ENCODE data around the gene OPHN1.
"Not testable (repeated sequence)": the region's sequence is repeated elsewhere in the genome, so short reads cannot be mapped to it uniquely, and the experiment has no call there.

Gene OPHN1

DNA sequence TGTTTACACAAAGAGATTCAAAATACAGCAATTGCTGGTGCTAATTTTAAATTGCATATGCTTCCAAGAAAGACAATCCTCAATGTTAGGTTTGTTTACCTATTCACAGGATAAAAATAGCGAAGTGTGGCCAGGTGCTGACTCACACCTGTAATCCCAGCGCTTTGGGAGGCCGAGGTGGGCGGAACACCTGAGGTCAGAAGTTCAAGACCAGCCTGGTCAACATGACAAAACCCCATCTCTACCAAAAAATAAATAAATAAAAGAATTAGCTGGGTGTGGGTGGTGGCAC lies 77.7 kb downstream of the OPHN1 start:
- no peak for DNase-seq (ENCODE audit: low spot score)

DNA sequence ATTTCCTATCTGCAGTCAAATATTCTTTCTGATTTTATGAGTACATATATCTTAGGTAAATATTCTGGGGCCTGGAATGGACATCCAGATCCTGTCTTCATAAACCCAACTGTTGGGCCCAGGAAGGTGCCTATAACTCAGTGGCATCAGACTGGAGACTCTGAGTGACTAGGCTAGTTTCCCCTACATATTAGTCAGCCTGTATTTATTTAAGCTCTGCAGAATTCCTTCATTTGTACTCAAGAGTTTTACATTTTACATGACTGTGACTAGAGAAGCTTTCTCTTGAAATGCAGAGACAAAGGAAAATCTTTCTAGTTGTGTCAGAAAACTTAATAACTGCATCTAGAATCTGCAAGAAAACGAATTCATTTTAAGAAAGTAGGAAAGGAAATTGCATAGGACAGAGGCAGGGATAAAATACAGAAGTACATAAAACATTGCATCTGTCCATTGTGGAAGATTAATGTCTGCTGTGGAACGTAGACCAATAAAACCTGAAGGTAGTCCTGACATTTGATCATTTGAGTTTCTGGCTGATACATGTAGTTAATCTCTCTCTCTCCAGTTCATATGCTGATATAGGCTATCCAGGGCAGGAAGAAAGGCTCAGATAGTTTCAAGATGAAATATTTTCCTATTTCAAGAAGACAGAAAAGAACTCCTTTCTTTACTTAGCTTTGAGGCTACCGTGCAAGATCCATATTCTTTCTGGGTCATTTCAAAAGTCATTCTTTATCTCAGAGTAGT lies 78.2 kb downstream of the OPHN1 start:
- no peak for DNase-seq (ENCODE audit: low spot score)

DNA sequence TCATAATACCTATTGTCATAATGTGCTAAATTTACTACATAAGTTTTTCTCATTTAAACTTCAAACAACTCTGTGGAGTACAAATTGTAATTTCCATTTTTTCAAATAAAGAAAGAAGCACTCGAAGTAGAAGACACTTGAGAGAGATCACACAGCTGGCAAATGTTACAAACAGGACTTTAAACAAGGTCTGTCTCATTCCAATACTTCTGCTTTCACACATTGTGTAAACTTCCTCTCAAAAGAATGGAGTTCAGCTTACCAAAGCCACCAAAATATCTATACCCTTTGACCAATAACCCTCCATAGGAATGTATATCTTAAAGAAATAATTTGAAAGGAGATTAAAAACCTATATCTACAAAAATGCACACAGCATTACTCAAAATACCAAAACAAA lies 88.3 kb downstream of the OPHN1 start:
- no peak for DNase-seq (ENCODE audit: low spot score)

DNA sequence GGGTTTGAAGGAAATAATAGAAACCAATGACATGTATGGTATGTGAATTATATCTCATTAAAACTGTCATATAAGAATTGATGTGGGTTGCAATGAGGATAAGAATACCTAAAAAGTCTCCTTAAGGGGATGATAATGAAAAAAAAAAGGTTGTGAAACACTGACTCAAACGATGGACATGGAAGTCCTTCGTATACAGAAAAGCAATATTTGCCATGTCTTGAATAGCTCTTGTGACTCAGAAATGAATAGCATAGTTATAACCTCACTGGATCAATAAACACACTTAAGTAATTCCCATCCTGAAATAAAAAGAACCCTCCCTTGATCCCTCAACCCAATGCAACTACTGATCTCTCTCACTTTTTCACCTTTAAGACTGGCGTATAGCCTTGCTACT lies 89.7 kb downstream of the OPHN1 start:
- DNase-seq (ENCODE audit: low spot score), result no peak

DNA sequence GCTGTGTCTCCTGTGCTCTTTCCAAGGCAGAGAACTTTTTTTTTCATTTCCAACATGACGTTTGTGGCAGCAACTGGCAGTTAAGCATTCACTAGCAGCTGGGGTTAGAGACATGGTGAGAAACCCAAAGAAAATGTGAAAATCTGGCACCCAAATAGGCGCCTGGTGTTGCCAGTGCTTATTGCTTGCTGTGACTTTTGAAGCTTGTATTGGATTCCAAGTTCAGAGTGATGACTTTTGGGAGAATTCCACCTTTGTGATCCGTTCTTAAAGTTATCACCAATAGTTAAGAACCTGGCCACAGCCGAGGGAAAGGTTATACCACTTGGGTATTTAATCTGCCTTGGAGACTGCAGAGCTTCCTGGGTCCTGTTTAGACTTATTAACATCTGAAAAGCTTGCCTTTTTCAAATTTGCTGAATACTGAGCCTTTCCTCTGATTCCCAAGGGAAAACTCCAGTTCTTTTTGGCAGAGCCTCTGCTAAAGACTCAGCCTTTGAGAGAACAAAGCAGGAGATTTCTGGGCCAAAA lies 101.0 kb downstream of the OPHN1 start:
- no peak for DNase-seq (ENCODE audit: low spot score)

DNA sequence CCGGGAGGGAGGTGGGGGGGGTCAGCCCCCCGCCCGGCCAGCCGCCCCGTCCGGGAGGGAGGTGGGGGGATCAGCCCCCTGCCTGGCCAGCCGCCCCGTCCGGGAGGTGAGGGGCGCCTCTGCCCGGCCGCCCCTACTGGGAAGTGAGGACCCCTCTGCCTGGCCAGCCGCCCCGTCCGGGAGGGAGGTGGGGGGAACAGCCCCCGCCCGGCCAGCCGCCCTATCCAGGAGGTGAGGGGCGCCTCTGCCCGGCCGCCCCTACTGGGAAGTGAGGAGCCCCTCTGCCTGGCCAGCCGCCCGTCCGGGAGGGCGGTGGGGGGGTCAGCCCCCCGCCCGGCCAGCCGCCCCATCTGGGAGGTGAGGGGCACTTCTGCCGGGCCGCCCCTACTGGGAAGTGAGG lies 106.5 kb downstream of the OPHN1 start:
- not testable (repeated sequence) for DNase-seq (ENCODE audit: low spot score)

DNA sequence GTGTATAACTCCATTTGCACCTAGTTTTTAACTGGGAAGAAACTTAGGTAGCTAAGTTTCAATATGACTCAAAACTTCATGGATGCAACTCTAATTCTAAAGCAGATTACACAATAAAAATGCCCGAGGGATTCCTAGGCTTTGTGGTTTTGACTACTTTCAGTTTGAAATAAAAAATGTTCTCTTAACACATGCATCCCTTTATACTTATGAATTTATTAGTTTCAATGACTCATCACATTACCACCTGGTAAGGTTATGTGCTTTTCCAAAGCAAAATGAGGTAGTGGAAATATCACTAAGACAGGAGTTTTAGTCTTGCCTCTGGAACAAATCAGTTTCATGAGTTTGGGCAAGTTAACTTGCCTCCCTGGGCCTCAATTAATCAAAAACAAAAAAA lies 125.5 kb downstream of the OPHN1 start:
- no peak for DNase-seq (ENCODE audit: low spot score)

DNA sequence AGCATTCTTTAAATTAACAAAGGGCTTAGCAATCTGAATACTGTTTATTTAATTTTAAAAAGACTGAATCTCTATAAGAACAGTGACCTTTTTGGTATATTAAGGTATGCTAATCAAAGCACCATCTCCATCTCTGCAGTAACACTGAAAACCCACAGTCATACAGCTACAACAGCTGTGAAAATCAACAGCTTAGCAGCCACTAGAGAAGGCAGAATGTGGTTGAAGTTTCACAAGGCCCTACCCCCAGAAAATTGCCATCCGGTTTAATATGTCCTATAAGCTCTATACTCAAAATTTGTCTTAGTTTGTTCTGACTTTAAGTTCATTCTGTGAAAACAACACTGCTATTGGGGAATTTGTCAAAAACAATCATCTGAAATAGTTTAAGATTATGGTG lies 128.7 kb downstream of the OPHN1 start:
- DNase-seq (ENCODE audit: low spot score), result no peak

DNA sequence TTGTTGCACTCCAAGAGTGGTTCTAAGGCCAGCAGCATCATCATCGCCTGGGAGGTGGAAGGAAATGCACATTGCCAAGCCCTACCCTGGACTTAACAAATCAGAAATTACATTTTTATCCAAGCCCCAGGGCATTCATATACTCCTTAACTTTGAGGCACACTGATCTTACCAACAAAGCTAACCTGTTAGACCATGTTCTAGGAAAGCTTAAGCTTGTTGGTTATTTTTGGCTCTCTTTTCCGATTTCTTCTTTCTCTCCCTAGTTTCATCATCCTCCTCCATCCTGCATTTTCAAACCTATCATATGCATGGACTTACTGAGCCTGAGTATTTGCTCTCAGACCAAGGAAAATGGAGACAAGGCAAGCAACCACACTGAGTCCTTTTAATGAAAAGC lies 133.4 kb downstream of the OPHN1 start:
- DNase-seq (ENCODE audit: low spot score), result no peak

DNA sequence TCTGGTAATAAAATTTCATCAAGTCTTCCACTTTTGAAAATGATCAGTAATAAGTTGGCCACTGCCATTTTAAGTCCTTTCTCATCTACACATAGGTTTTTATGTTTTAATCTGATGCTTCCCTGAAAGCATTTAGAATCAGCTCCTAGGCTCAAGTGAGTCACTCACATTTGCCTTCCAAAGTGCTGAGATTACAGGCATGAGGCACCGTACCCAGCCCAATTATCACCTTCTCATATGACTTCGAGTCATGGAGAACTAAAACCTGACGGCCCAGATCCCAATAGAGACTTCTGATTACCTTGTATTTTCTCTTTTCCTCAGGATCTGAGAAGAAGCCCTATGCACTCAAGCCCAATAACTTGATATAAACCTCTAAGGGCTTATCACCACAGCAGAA lies 140.8 kb downstream of the OPHN1 start:
- no peak for DNase-seq (ENCODE audit: low spot score)

DNA sequence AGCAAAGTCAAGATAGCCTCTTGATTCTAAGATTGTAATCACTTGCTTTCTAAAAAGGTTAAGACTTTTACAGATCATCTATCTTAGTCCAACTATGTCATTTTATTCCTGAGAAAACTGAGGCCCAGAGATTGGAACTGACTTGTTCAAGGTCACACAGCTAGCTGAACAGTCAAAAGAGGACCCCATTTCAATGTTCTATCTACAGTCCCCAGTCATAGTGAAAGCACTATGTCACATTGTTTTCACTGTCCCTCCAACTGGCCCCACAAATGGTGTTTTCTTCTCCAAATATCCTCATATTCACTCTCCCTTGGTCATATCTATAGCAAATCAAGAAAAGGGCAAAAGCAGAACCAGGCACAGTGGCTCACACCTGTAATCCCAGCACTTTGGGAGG lies 145.2 kb downstream of the OPHN1 start:
- no peak for DNase-seq (ENCODE audit: low spot score)

DNA sequence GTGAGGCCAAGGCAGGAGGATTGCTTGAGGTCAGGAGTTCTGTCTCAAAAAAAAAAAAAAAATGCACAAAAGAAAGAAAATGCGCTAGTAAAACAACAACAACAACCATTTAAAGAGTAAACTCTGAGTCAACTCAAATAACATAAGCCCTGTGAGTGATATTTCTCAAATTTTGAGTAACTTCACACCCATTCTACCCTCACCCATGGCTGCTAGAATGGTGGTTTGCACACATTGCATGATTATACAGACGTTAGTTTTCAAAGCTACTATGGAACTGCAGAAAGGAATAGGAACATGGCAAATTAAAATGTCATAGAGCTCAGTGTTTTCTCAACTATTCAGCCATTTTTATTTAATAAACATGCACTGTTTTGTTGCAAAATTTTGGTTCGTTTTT lies 145.9 kb downstream of the OPHN1 start:
- DNase-seq (ENCODE audit: low spot score), result no peak

DNA sequence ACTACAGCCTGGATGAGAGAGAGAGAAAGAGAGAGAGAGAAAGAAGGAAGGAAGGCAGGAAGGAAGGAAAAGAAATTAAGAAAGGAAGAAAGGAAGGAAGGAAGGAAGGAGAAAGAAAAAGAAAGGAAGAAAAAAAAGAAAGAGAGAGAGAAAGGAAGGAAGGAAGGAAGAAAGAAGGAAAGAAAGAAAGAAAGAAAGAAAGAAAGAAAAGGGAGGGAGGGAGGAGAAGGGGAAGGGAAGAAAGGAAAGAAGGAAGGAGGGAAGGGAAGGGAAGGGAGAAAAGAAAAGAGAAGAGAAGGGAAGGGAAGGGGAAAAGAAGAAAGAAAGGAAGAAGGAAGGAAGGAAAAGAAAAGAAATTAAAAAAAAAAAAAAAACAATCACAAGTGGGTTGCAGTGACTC lies 146.3 kb downstream of the OPHN1 start:
- no peak for DNase-seq (ENCODE audit: low spot score)

DNA sequence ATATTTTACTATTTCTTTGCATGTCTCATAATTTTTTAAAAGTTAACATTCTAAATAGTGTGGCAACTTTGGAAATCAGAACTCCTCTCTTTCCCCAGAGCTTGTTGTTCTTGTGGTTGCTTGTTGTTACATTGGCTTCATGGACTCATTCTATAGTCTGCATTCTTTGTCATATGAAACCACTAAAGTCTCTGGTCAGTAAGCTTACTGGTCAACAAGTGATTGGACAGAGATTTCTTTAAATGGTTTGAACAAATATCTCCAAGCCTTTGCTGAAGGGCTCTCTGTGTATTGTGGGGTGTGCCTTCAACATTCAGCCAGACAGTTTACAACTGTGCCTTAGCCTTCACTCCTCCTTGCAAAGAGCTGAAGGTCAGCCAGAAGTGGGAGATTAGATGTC lies 147.2 kb downstream of the OPHN1 start:
- no peak for DNase-seq (ENCODE audit: low spot score)

DNA sequence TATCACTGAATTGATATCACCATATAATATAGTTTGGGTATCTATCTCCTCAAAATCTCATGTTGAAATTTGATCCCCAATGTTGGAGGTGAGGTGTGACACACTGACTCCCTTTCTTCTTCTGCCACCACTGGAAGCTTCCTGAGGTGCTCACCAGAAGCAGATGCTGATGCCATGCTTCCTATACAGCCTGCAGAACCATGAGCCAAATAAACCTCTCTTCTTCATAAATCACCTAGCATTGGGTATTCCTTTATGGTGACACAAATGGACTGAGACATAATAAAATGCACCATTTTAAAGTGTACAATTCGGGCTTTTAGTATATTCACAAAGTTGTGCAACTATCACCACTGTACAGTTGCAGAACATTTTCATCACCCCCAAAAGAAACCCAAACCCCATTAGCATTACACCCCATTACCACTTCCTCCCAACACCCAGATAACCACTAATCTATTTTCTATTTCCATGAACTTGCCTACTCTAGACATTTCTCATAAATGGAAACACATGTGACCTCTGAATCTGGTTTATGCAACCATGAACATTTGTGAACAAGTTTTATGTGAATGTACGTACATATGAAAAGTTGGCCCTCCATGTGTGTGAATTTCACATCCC lies 148.9 kb downstream of the OPHN1 start:
- DNase-seq (ENCODE audit: low spot score), result no peak

DNA sequence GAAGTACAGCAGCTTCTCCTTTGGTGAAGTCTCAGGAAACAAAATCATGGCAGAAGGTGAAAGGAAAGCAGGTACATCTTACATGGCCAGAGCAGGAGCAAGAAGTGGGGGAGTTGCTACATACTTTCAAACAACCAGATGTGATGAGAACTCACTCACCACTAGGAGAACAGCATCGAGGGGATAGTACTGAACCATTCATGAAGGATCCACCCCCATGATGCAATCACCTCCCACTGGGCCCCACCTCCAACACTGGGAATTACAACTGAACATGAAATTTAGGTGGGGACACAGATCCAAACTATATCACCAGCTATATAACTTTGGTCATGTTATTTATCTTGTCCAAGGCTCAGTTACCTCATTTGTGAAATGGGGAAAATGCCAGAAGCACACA lies 159.4 kb downstream of the OPHN1 start:
- DNase-seq (ENCODE audit: low spot score), result no peak

DNA sequence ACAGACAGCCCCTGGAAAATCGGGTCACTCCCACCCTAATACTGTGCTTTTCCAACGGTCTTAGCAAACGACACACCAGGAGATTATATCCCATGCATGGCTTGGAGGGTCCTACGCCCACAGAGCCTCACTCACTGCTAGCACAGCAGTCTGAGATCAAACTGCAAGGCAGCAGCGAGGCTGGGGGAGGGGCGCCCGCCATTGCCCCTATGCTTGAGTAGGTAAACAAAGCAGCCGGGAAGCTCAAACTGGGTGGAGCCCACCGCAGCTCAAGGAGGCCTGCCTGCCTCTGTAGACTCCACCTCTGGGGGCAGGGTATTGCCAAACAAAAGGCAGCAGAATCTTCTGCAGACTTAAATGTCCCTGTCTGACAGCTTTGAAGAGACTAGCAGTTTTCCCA lies 168.5 kb downstream of the OPHN1 start:
- not testable (repeated sequence) for DNase-seq (ENCODE audit: low spot score)

DNA sequence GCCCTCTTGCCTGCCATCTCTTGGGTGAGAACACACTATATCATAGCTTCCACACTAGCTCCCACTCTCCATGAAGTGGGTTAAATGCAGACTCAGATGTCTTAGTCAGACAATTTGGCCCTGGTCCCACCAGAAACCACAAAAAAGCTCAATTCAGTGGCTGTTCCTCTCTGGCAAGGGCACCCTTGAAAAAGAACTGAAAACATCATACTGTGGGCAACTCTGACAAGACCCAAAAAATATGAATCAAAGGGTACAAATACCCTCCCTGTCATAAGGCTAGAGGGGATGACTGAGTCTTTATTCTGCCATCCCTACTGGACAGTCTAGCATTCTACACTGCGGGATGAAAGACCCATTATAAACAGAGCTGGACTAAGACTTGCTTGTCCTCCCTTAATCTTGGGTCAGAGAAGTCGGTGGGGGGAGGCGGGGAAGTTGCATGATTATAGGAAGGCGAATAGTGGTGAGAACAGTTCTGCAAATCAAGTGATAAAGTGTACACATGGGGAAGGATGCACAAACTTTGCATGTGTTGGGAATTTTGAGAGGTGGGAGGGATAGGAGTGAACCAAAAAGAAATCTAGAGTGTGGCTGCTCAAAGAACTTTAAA lies 172.1 kb downstream of the OPHN1 start:
- no peak for DNase-seq (ENCODE audit: low spot score)

DNA sequence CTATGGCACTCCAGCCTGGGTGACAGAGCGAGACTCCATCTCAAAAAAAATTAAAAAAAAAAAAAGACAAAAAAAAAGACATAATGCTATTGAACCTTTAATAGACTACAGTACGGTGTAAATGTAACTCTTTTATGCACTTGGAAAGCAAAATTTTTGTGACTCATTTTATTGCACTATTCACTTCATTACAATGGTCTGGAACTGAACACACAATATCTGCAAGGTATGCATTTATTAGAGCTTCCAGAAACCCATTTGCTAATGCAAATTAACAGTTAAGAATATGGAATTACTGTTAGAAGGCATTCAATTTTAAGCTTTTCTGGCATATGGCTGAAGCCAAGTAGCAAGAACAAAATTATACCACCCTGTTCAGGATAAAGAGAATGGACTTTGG lies 176.3 kb downstream of the OPHN1 start:
- DNase-seq (ENCODE audit: low spot score), result no peak

DNA sequence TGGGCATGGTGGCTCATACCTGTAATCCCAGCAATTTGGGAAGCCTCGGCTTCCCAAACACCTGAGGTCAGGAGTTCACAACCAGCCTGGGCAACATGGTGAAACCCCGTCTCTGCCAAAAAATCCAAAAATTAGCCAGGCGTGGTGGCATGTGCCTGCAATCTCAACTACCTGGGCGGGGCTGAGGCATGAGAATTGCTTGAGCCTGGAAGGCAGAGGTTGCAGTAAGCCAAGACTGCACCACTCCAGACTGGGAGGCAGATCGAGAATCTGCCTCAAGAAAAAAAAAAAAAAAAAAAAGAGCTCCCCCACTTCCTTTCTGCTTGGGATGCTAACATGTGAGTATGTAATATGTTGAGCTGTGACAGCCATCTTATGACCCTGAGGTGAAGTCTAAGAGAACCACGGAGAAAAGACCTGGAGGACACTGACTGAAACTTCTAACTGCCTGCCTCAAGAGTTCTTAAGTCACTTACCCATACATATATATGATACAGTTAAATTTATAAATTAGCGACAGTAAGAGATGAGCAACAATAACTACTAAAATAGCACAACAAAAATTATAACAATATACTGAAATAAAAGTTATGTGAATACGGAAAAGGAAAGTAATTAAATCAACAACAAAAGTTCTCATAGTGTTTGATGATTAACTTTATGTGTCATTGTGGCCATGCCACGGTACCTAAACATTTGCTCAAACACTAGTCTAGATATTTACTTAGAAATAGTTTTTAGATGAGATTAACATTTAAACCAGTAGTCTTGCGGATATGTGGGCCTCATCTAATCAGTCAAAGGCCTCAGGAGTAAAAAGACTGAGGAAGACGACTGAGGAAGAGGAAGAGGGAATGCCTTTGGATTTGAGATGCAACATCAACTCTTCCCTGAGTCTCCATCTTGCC lies 178.3 kb downstream of the OPHN1 start:
- no peak for DNase-seq (ENCODE audit: low spot score)

DNA sequence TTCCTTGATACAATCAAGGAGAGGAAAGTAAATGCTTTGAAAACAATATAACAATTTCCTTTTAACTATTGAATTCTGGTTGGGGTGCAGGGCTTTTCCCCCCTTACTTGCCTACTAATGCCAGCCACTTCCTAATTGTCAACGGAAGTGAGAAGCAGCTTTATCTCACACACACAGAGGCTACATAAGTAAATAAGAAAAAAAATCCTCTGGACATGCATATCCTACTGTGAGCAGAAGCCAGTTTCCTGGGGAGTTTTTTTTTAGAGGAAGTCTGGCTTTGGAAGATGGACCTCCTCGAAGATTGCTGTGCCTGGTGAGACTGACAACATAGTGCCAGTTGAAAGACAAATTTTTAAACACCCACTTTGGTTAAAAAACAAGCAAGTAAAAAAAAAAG lies 180.6 kb downstream of the OPHN1 start:
- no peak for DNase-seq (ENCODE audit: low spot score)

DNA sequence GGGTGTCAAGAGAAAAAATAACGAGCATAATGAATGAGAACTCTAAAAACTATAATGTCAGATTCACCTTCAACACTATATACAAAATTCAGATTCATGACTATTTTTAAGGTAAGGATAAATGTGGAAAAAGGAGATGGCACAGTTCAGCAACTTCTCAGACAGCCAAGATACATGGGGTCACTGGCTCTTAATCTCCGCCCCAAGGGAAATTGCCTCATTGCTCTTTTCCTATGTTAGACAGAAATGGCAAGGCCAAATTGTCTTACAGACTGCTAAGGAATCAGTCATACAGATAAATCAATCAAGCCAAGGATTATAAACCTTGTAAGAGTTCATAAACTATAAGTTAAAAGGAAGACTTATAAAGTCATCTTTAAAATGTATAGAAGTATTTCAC lies 183.4 kb downstream of the OPHN1 start:
- DNase-seq (ENCODE audit: low spot score), result no peak

DNA sequence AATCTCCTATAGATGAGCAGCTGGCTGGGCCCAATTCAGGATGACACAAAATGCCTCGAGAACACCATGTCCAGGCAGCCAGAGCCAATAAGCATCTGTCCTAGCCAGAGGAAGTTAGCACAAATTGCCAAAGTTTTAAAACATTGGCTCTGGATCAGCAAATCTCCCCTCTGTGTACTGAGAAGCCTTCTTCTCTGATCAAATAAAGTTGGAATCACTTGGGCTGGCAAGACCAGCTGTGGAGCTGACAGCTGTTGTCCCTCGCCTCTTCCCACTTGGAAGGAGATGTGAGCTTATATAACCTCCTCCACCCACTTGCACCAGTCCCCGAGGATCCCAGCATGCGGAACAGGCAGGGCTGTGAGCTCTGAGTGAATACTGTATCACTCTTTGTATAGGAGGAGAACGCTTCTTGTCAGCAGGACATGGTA lies 183.9 kb downstream of the OPHN1 start:
- no peak for DNase-seq (ENCODE audit: low spot score)
